Esophagus squamous epithelium (tissue), 4 donors: ENCODE data around the gene NOL4L.

Experiments used
- CTCF ChIP-seq, 6 experiments: fragments of 450-650 bp in 4 of 6; fragments of 200-600 bp in 2 of 6; sonication (generic) in 2 of 6; IDR thresholded peaks; one replicate each; pipeline ENCODE4 v1.5.1; 2016 to 2019; ENCODE audit warnings: antibody characterized with exemption in 6 of 6, mild to moderate bottlenecking in 4 of 6, moderate library complexity in 4 of 6
- POLR2A ChIP-seq, 4 donors: fragments of 450-650 bp; IDR thresholded peaks; one replicate each; pipeline ENCODE4 v1.6.1; 2017; ENCODE audit warnings: antibody characterized with exemption in 4 of 4, mild to moderate bottlenecking in 4 of 4, moderate library complexity in 3 of 4

- TF ChIP-seq POLR2A (IDR thresholded peaks at IDR 0.05) (no peak), CTCF (IDR thresholded peaks at IDR 0.05) (no peak)
These were observed 58.1 kb downstream of the NOL4L start for GRCh38 chr20:32527052-32527446.
